Activated effector memory CD4-positive, alpha-beta T cell treated with Interleukin-2 at 50 U/mL for 16 hours (primary cell): ENCODE data around the gene NOVA2.

ENCODE experiments used
- DNase-seq: peaks from one replicate; pipeline ENCODE4 v3.0.0-alpha.2; 2020

The NOVA2 gene

DNA sequence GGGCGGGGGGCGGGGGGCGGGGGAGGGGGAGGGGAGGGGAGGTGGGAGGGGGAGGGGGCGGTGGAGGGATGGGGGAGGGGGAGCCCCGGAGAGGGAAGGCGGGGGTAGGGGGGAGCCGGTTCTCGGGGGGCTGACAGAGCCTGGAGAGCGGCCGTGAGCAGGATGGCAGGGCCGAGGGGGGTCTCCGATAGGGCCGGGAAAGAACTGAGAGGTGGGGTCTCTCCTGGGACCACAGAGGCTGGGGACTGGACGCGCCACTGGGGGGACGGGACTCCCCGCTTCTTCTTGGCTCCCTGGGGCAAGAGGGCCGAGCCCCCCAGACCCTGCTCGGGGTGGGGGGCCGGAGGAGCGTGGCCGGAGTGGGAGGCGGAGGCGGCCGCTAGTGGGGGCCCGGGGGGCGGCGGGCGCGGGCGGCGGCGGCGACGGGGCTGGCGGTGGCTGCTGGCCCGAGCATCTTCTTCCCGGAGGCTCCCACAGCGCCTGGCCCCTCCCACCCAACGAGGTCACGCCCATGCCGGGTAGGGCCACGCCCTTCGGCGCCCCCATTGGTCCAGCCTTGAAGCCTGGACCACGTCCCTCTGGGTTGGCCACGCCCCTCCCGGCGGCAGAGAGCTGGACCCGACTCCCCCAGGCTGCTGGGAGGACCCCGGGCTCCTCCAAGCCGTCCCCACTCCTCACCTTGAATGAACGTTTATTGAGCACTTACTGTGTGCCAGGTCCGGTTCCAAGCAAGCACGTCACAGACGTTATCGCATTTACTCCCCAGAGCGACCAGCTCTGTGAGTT lies at the start of gene NOVA2:
Gene NOVA2 (minus strand): TSS at position 313 of the 786 bp plus-strand sequence. CDS start 514 bp downstream, outside the sequence.
- DNase-seq, result no peak

- no peak for DNase-seq
Measured at GRCh38 chr19:46023311-46023779, 49.7 kb upstream of the NOVA2 start.

DNA sequence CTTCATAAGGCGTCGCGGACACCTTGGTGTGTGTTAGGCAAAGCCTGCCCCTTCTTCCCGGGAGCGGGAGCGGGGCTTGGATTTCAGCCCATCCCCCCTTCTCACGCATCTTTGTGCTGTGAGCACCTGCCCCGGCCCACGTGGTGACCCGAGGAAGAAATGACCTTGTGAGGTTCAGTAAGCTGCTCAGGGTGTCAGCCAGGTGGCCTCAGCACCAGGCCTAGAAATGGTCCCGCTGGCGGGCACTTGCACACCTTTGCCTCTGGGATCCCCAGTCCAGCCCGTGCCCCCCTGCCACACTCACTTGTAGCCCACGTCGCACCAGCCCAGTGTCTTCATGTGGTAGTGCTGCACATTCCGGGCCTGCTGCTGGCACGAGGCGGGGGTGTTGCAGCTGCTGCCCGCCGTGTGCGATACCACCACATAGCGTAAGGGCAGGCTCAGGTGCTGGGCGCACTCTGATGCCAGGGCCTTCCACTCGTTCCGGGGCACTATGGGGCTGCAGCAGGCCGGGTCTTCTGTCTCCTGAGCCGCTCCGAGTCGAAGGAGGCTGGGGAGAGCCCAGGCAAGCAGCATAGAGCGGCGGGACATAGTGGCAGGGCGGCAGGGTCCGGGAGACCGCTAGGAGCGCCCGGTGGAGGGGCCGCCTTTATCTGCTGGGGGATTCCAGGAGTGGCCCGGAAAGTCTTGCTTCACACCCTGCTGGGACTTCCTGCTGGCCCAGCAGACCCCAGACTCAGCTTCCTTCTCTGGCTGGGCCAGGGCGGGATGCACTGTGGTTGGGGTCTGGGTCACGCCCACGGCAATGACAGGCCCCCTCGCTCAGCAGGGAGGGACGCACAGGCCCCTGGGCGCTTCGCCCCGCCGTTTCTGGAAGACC lies 49.0 kb upstream of the NOVA2 start, which contains the start of gene PGLYRP1:
Gene PGLYRP1 (minus strand): TSS at position 623 of the 880 bp plus-strand sequence. CDS start 32 bp downstream, at position 591.
- DNase-seq, result no peak

GRCh38 chr19:46022061-46022430 lies 48.4 kb upstream of the NOVA2 start:
- DNase-seq, result no peak

GRCh38 chr19:46021531-46022041 lies 47.9 kb upstream of the NOVA2 start:
- no peak for DNase-seq

- no peak for DNase-seq
Measured at GRCh38 chr19:46020819-46021125, 47.1 kb upstream of the NOVA2 start.

GRCh38 chr19:46019270-46019669 lies 45.6 kb upstream of the NOVA2 start:
- no peak for DNase-seq

- DNase-seq, result no peak
Measured at GRCh38 chr19:46018729-46019251, 45.1 kb upstream of the NOVA2 start.

- DNase-seq, result no peak
Measured at GRCh38 chr19:46017874-46018675, 44.4 kb upstream of the NOVA2 start.

DNA sequence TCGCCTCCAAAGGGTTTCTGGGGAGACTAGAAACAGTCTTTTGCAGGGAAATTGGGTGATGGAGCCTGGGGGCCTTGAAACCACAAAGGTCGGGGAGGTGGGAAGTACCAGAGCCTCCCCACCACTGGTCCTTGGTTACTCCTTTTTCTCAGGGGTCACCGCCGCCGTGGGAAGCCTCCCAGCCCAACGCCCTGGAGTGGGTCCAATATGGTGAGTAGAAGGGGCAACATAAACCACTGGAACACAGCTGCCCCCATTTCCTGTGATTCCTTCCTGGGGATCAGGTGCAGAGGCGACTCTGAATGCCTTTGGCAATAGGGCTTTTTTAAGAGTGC lies 43.4 kb upstream of the NOVA2 start:
- DNase-seq, result no peak

- DNase-seq, result peak; percentile 77
Measured at GRCh38 chr19:46016426-46017094, 42.9 kb upstream of the NOVA2 start.

GRCh38 chr19:46015687-46016425 lies 42.2 kb upstream of the NOVA2 start:
- peak; percentile 25 for DNase-seq

DNA sequence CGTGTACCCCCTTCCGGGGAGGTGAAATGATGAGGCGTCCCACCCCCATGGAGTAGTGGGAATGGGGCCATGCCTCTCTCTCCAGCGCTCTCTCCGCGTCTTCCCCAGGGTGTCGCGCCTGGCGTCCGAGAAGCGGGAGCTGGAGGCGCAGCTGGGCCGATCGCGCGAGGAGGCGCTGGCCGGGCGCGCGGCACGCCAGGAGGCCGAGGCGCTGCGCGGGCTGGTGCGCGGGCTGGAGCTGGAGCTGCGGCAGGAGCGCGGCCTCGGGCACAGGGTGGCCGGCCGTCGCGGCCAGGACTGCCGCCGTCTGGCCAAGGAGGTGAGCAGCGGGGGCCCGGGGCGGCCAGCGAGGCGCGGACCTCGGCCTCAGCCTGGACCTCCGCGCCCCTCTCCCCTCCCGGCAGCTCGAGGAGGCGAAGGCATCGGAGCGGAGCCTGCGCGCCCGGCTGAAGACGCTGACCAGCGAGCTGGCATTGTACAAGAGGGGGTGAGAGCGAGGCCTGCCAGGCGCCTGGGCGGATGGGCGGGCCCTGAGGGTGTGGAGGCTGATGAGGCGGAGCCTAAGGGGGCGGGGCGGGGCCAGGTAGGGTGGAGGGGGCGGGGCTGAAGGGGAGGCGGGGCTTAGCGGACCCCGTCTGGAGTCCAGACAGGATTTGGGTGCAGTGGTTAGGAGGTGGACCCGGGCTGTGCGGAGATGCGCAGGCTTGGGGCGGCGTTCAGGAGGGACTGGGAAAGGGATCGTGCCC lies 41.4 kb upstream of the NOVA2 start:
- DNase-seq, result peak; percentile 49

DNA sequence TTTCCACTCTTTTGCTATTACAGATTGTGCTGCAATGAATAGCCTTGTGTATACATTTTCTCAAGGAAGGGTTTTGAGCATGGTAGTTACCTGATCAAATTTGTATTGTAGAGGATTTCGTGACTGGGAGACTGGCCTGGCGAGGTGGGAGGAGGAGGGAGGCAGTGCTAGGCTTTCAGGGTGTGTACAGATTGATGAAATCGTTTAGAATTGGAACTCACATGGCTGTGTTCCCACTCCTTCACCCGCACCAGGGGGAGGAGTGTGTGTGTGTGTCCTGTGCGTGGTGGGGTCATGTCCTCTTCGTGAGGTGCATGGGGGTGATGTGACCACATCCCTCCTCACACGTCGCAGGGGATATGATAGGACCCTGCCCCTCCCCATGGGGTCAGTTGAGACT lies 40.9 kb upstream of the NOVA2 start:
- DNase-seq, result no peak

DNA sequence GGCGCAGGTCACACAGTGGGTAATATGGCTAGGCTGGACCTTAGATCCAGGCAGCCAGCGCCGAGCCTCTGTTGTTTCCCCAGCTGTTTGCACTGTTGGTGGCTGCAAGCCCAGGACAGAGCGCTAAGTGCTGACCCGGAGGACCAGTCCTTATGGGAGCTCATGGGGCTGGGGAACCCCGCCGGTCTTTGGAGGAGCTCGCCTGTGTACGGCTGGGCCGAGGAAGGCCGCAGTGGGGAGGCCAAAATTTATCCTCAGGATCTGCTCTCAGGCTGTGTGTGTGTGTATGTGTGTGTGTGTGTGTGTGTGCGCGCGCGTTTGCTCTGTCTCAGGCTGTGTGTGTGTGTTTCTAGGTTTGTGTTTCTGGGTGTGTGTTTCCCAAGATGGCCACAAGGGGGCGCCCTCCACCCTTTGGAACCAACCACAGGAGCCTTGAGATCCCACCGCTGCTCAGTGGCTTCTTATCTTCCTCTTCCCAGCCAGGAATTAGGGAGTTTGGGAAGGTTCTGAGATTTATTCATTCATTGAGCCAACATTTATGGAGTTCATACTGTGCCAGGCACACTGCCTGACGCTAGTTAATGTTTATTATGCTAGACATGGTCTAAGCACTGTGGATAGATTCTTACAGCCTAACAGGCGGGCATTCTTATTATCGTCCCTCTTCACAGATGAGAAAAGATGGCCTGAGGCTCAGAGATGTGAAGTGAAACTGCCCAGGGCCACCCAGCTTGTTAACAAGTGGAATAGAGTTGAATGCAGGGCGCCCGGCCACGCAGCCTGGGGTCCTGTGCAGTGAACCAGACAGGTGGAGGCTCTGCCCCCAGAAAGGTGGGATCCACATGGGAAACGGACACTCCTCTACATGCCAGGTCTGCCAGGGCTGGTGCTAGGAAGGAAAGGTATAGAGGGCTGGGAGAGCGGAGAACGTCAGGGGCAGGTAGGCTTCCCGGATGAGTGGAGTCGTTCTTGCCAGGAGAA lies 36.2 kb upstream of the NOVA2 start:
- DNase-seq, result peak; percentile 44

DNA sequence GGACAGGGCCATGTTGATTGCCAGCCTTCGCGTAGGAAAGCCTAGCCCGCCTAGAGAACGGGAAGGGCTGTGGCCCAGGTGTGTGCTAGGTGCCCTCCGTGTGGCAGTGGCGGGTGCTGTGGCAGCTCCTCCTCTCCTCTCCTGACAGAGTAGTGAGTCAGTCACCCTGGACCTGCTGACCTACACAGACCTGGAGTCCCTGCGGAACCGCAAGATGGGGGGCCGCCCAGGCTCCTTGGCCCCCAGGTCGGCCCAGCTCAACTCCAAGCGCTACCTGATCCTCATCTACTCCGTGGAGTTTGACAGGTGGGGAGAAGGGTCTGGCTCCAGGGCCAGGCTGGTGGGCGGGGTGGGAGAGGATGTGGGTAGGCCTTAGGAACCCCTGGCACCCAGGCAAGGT lies 32.7 kb upstream of the NOVA2 start:
- DNase-seq, result no peak

DNA sequence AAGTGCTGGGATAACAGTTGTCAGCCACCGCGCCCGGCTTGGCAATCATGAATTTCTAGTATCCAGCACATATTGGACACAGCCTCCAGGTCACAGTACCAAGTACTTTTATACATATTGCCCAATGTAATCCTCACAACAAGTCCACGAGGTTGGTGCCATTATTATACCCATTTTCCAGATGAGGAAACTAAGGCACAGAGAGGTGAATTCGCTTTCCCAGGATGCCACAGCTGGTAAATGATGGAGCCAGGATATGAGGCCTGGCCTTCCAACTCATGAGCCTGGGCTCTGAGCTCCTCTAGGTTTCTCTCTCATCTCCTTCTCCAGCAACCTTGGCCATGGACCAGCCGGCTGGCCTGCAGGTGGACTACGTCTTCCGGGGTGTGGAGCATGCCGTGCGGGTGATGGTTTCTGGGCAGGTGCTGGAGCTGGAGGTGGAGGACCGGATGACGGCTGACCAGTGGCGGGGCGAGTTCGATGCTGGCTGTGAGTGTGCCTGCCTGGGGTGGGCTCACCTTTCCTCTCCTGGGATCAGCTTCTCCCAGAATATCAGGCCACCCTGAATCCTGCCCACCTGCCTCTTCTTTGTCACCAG lies 29.1 kb upstream of the NOVA2 start:
- no peak for DNase-seq

DNA sequence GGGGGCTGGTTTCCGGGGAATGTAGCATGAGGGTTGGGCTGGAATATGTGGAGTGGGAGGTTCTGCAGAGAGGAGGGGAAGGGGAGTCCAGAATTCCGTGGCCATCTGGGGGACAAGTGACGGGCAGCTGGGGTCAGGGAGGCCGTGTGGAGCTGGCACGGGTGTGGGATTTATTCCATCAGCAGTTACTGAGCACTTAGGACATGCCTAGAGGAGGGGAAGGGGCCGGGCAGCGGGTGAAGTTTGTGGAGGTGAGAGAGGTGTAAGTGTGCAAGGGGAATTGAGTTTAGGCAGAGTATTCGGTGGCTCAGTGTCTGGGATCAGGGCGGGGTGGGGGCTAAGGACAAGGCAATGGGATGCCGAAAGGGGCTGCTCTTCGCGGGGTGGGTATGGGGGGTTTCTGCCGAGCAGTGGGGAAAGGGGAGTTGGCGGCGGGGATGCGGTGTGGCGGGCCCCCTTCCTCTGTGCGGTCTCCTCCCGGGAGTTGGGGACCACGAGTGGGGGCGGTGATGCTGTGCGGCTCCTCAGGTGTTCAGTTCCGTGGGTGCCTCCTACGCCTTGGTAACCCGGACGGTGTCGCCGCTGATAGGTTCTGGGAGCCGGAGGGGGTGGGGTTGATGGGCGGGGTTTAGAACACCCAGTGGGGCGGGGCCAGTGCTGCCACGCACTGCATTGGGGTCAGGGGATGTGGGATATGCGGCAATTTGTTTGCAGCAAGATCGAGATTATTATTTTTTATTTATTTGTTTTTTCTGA lies 27.0 kb upstream of the NOVA2 start:
- DNase-seq, result peak; percentile 69
